HG02798 (cell line): ENCODE results near the gene AGAP1.

Experiments used
- ATAC-seq: cut with Tn5 transposase; IDR thresholded peaks from one replicate; pipeline ENCODE4 v1.9.1; 2021; ENCODE audit warnings: mild to moderate bottlenecking; ENCODE audit not compliant: unreplicated experiment, poor library complexity

AGAP1 gene

GRCh38 chr2:236026841-236027240 is 533.0 kb downstream of the AGAP1 start:
- no peak for ATAC-seq

DNA sequence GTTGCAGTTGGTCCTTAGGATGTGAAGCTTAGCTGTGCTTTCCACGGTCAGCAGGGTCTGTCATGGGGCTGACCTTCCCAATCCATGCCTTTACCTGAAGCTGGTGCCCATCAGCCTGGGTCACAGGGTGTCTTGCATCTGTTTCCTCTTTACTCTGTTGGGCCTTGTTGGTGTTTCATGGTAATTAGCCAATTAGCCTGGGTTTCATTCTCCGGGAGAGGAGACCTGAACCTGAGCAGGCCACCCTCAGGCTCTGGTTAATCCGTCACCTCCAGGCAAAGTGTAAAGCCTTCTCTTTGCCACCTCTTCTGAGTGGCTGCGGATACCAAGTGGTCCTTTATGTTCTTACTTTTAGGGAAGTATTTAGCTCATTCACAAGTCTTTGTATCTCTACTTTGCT is 534.2 kb downstream of the AGAP1 start:
- no peak for ATAC-seq

- no peak for ATAC-seq
These were observed 539.6 kb downstream of the AGAP1 start for GRCh38 chr2:236033462-236033861.

GRCh38 chr2:236034974-236035373 is 541.1 kb downstream of the AGAP1 start:
- no peak for ATAC-seq

DNA sequence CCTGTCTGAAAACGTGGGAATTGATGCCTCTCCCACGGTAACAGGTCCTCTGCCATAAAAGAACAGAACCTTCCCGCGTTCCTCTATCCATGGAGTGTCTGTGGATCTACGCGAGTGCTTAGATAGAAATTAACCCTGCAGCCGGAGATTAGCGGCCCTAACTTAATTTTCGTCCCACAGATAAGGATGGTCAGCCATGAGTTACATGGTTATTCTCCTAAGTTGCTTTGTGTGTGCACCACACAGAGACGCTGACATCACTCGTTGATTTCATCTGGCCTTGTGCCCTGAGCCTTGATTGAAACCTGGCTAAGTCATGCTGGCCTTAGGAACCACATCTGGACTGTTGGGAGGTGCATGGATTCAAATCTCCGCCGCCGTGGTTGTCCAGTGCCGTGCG is 542.2 kb downstream of the AGAP1 start:
- ATAC-seq, result no peak

DNA sequence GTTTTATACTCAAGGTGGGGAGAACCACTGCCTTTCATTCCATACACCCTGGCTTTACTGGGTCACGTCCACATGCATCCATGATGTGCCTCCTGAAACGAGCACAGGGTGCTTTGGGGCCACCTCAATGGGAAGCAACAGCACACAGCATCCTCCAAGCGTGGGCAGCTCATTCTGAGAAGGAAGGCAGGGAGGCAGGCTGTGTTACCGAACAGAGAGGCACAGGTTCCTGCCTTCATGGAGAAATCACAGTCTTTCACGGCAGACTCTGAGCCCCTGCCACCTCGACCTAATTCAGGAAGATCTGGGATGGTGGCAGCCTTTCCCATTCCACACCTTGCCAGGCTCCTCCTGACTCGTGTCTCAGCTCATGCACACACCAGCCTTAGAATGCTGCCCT is 544.3 kb downstream of the AGAP1 start:
- ATAC-seq, result no peak

DNA sequence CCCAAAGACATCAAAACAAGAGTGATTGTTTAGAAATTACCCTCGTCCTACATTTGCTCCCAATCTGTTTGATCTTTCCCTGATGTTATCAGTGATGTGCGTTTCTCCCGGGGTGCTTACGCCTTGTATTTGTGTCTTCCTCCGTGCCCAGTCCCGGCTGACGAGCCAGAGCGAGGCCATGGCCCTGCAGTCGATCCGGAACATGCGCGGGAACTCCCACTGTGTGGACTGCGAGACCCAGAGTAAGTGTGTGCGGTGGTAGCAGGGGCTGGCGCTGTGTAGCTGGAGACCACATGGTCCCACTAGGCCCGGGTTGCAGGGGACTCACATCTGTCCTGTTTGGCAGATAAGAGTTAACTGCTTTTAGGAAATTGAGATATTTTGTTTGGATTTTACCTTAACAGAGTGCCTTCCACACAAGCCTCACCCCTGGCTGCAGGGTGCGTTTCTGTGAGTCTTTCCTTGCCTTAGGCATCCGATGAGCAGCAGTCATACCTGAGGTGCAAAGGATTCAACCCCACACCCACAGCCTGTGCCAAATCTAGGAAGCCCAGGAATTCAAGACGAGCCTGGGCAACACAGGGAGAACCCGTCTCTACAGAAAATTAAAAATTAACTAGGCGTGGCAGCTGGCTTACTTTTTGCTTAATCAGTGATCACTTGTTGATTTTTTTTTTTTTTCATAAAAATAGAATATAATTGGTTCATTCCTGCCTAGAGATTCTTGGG is 546.9 kb downstream of the AGAP1 start:
- no peak for ATAC-seq

DNA sequence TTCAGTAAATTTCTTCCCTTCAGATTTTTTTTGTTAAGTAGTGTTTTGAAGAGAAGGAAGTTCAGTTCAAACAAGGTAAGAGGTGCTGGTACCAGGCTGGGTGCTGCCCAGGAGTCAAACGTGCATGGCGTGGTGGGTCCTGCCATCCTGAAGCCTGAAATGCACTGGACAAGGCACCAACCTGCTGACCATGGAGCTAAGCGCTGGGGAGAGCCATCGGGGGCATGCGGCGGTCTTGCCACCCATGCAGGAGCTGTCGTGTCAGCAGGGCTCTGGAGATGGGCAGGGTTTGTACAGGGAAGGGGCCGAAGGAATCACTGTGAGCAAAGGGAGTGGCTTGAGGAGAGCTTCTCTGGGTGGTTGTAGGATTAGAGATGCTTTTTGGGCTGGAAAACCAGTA is 547.8 kb downstream of the AGAP1 start:
- ATAC-seq, result no peak

DNA sequence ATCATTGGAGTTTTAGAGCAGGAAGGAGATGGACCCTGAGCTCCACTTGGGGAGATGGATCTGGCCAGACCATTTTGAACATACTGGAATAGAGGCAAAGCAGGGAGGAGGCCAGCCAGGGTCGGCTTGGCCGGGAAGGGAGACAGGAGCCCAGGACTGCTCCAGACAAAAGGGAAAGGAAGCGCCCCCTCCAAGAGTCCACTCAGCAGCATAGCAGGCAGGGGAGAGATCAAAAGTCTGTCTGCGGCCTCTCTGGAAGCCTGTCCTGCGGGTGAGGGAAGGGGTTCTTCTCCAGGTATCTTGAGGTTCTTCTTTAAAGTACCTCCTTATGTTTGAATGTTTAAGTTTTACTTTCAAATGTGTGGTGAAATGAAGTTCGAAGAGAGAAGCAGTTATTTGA is 548.2 kb downstream of the AGAP1 start:
- ATAC-seq, result no peak

DNA sequence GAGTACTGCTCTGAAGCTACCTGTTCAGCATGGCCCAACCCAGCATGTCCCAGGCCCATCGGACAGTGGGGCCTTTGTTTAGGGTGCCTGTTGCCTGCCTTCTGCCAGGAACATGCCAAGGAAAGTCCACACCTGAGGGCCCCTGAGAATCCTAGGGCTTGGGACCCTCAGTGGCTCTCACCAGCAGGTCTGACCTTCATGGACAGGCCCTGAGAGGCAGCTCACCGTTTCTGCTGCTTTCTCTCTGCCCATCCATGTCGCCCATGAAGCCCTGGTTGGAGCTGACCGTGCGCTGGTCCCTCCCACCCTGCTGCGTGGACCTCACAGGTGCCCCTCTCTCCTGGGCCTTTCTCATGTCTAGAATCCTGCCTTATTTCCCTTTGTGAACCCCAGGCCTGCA is 550.3 kb downstream of the AGAP1 start:
- no peak for ATAC-seq

- no peak for ATAC-seq
These were observed 551.7 kb downstream of the AGAP1 start for GRCh38 chr2:236045251-236046235.

DNA sequence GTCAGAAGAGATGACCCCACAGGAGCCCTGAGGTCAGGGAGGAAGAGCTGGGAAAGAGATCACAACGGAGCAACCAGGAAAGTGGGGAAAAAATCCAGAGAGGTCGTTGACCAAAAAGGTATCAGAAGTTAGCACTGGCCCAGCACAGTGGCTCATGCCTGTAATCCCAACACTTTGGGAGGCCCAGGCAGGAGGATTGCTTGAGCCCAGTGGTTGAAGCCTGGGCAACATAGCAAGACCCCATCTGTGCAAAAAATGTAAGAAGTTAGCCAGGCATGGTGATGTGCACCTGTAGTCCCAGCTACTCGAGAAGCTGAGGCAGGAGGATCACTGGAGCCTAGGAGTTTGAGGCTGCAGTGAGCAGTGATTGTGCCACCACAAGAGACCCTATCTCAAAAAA is 552.9 kb downstream of the AGAP1 start:
- no peak for ATAC-seq

GRCh38 chr2:236047176-236047575 is 553.3 kb downstream of the AGAP1 start:
- no peak for ATAC-seq

- ATAC-seq, result no peak
These were observed 554.2 kb downstream of the AGAP1 start for GRCh38 chr2:236047886-236048540.

DNA sequence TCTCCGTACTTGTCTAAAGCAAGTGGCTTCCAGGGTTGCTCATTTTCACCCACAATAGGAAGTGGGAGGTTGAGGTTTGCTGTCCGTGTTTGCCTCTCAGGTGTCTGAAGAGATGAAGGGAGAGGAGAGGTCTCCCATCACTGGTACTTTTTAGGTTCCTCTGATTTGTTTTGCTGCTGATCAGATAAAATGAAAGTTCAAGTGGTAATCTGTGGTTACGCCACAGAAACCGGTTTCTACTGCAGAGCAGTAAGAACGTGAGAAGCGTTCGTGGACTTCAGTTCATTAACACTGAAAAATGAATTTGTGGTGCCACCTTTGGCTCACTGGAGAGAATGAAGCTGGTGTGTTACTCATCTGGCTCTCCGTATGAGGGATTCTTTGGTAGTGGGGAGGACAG is 556.1 kb downstream of the AGAP1 start:
- no peak for ATAC-seq

DNA sequence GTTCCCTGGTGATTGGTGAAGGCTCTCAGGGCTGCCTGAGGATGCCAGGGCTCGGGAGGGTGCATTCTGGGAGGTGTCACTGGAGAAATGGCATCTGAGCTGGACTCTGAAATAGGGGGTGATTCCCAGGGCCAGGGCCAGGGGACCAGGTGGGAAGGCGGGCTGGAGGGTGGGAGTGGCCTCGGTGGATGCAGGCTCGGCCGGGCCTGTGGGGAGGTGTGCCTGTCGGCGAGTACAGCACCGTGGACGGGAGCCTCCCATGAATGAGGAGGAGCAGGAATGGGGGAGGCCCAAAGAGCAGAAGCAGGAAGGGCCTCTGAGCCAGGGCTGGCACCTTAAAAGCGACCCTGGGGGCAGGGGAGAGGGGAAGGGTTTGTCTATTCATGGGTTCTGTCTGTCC is 557.5 kb downstream of the AGAP1 start:
- no peak for ATAC-seq

GRCh38 chr2:236051806-236052205 is 558.0 kb downstream of the AGAP1 start:
- ATAC-seq, result no peak

DNA sequence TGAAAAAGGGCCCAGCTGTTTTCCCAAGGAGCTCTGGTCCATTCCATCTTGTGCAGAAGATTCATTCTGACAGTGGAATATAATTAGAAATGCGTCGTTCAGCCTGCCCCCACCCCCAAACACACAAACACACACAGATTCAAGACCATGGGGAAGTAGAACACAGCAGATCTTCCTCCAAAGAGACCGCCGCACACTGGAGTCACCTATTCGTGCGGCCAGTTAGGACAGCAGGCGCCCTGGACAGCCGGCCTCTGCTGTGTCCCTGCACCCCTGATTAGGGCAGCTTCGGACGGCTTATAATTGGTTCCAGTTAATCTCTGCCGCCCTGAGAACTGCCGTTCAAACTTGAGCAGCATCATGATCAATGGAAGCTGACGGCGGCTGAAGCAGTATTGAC is 558.4 kb downstream of the AGAP1 start:
- ATAC-seq, result no peak

DNA sequence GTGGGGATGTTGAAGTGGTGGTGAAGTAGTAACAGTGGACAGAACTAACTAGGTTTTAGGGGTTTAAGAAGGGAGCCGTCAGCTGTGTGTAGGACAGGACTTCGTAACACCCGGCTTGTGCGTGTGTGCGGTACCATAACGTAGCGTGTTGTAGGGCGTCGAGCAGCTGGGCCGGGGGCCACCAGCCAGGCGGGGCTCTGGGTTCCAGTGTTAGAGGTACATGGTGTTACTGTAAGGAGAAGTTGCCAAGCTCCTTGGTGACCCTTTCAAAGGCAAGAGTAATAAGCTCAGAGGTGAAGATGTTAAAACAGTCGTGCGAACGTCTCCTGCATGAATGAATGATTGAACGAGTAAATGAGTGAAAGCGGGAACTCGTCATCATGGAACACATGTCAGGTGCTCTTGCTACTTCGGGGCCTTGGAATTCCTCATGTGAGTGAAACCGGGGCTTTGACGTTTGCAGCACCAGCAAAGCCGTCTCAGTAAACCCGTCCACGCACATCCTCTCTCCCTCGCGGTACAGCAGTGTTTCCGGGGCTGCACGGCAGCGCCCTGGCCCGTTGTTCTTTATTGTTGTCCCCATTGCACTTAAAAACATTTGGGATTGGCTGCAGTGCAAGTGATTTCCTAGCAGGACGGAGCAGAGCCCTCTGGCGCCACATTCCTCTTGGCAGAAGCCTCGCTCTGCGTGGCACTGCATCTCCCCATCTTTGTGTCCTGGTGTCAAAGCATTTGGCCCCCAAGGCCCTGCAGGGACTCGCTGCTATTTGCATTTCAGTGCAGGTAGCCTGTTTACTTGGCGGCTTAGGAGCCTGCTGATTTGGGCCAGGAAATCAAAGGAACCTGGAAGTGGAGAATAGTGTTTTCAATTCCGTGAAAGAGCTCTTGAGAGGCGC is 559.3 kb downstream of the AGAP1 start:
- no peak for ATAC-seq

GRCh38 chr2:236054125-236054524 is 560.3 kb downstream of the AGAP1 start:
- no peak for ATAC-seq
